ENCODE data around the gene TRIM63. TPM values are rescaled to one million over a fixed set of nuclear protein-coding genes. Genes with fewer than 3 reads are reported as not detected.

TRIM63 gene
- total RNA-seq, 1 donor from 2014 or later: 203 TPM

DNA sequence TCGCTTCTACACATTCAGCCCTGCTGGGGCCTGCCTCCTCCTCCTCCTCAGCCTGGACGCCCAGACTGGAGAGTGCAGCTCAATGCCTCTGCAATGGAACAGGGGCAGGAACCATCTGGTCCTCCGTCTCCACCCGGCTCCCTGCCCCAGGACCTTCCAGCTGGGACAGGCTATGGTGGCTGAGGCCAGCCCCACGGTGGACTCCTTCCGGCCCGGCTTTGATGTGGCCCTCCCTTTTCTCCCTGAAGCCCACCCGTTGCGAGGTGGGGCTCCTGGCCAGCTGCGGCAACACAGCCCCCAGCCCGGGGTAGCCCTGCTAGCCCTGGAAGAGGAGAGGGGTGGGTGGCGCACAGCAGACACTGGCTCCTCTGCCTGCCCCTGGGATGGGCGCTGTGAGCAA is 44.4 kb downstream of the TRIM63 start:
- peaks cover 75% of the 10 kb centered on the region for H3K4me1 ChIP-seq
- H3K9me3 ChIP-seq (replicated peaks): no peaks in the 10 kb centered on the region
- H3K27ac ChIP-seq (replicated peaks): peak overlapping the region; percentile 94
- H3K27me3 ChIP-seq (ENCODE audit: low read depth): no peaks in the 10 kb centered on the region
- TF ChIP-seq, protein P1, sequence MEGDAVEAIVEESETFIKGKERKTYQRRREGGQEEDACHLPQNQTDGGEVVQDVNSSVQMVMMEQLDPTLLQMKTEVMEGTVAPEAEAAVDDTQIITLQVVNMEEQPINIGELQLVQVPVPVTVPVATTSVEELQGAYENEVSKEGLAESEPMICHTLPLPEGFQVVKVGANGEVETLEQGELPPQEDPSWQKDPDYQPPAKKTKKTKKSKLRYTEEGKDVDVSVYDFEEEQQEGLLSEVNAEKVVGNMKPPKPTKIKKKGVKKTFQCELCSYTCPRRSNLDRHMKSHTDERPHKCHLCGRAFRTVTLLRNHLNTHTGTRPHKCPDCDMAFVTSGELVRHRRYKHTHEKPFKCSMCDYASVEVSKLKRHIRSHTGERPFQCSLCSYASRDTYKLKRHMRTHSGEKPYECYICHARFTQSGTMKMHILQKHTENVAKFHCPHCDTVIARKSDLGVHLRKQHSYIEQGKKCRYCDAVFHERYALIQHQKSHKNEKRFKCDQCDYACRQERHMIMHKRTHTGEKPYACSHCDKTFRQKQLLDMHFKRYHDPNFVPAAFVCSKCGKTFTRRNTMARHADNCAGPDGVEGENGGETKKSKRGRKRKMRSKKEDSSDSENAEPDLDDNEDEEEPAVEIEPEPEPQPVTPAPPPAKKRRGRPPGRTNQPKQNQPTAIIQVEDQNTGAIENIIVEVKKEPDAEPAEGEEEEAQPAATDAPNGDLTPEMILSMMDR (IDR thresholded peaks at IDR 0.05; ENCODE audit: borderline replicate concordance): no peak
- intact Hi-C loops (cut with micrococcal nuclease): no loop called here
- no peak for DNase-seq
- no peaks in the 10 kb centered on the region for H3K36me3 ChIP-seq
- H3K4me3 ChIP-seq: peak overlapping the region; percentile 60

- Histone ChIP-seq H3K27me3 (ENCODE audit: low read depth) (no peaks in the 10 kb centered on the region), H3K9me3 (replicated peaks) (no peaks in the 10 kb centered on the region), H3K4me3 (peak overlapping the region; percentile 60), H3K36me3 (no peaks in the 10 kb centered on the region), H3K4me1 (peaks cover 78% of the 10 kb centered on the region), H3K27ac (replicated peaks) (peak overlapping the region; percentile 94)
- TF ChIP-seq, protein P1 (IDR thresholded peaks at IDR 0.05; ENCODE audit: borderline replicate concordance): no peak
- intact Hi-C loops (cut with micrococcal nuclease): no loop called here
- no peak for DNase-seq
Measured at GRCh38 chr1:26022404-26022779, 45.0 kb downstream of the TRIM63 start.

GRCh38 chr1:26021647-26022403 is 45.6 kb downstream of the TRIM63 start, which contains the start of gene EXTL1:
Gene EXTL1 (plus strand): TSS chr1:26021775. CDS start chr1:26022647, 872 bp downstream.
- DNase-seq: peak; percentile 82
- peak within 1 kb of the TSS; percentile 94 for H3K27ac ChIP-seq (replicated peaks)
- no peaks in the 10 kb centered on the region for H3K36me3 ChIP-seq
- H3K27me3 ChIP-seq (ENCODE audit: low read depth): no peaks in the 10 kb centered on the region
- TF ChIP-seq, protein P1 (IDR thresholded peaks at IDR 0.05; ENCODE audit: borderline replicate concordance): no peak
- peak within 1 kb of the TSS; percentile 60 for H3K4me3 ChIP-seq
- H3K4me1 ChIP-seq: peaks cover 84% of the 10 kb centered on the region
- H3K9me3 ChIP-seq (replicated peaks): no peaks in the 10 kb centered on the region
- intact Hi-C loops (cut with micrococcal nuclease): no loop called here

DNA sequence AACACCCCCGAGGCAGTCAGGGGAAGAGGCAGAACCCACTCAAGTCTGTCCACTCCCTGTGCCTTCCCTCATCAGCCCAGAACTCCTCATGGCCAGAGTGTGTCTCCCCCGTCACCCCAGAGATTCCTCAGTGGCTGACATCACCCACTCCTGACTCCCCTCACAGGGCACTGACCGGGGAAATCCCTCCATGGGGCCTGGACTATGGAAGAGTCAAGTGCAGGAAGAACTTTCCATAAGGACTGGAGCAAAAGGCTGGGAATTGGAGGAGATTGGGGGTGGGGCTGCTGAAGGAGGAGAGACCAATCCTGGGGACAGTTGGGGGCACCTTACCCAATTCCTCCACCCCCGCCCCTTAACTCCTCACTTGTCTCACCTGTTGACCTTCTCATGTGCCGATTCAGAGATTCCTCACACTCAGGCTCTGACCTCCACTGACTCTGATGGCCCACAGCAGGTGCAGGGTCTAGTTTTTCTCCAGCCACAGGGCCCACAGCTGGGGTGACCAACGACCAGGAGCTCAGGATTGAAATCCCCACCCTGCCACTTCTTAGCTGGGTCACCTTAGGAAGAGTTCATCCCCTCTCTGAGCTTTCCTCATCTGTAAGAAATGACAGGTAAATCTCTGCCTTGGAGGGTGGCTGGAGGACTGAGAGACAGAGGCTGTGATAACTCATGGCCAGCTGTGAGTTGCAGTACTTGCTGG is 46.3 kb downstream of the TRIM63 start:
- TF ChIP-seq, protein P1 (IDR thresholded peaks at IDR 0.05; ENCODE audit: borderline replicate concordance): no peak
- DNase-seq: no peak
- intact Hi-C loops (cut with micrococcal nuclease): no loop called here
- Histone ChIP-seq H3K4me1 (peaks cover 91% of the 10 kb centered on the region), H3K27ac (replicated peaks) (peak overlapping the region; percentile 94), H3K27me3 (ENCODE audit: low read depth) (no peaks in the 10 kb centered on the region), H3K36me3 (no peaks in the 10 kb centered on the region), H3K4me3 (peak overlapping the region; percentile 60), H3K9me3 (replicated peaks) (no peaks in the 10 kb centered on the region)

DNA sequence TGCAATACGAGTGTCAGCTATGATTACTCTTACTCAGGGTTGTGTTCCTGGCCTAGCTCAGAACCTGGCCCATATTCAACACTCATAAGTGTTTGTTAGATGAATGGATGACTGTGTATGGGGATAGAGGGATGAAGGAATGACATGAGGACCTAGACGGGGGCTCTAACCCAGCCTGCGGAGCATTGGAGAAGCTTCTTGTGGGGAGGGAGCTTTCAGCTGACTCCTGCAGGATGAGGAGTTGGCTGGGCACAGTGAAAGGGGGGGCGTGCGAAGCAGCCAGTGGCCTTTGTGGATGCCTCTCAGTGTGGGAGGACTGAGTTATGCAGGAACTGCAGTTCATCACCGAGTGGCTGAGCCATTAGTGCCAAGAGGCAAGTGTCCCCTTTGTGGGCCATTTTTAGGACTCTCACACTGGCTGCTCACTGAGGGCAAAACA is 47.1 kb downstream of the TRIM63 start:
- Histone ChIP-seq H3K36me3 (no peaks in the 10 kb centered on the region), H3K9me3 (replicated peaks) (no peaks in the 10 kb centered on the region), H3K27ac (replicated peaks) (peak overlapping the region; percentile 94), H3K27me3 (ENCODE audit: low read depth) (no peaks in the 10 kb centered on the region), H3K4me3 (peak overlapping the region; percentile 60), H3K4me1 (peaks cover 96% of the 10 kb centered on the region)
- intact Hi-C loops (cut with micrococcal nuclease): no loop called here
- TF ChIP-seq, protein P1 (IDR thresholded peaks at IDR 0.05; ENCODE audit: borderline replicate concordance): no peak
- DNase-seq: no peak

Measured in left ventricle myocardium inferior (tissue), 1 donor.